HK-2 (cell line): ENCODE data around the gene CLDN7.
A peak's percentile ranks its signal among the peaks of the same experiment; 100 is the strongest.

Experiments used
- DNase-seq: peaks from one replicate; pipeline ENCODE4 v3.0.0-alpha.2; 2018; ENCODE audit not compliant: unreplicated experiment

Gene CLDN7

GRCh38 chr17:7220593-7221277 lies 41.5 kb downstream of the CLDN7 start:
- peak; percentile 69 for DNase-seq

GRCh38 chr17:7219812-7220592 lies 42.3 kb downstream of the CLDN7 start, which contains the start of the genes ACADVL and DLG4:
Gene ACADVL, plus strand, starts transcription at chr17:7219938. Its CDS starts 47 bp downstream, at chr17:7219985.
Gene DLG4, minus strand, starts transcription at chr17:7219836.
- peak; percentile 93 for DNase-seq

GRCh38 chr17:7219229-7219811 lies 43.0 kb downstream of the CLDN7 start:
- DNase-seq: no peak

- no peak for DNase-seq
Observed at GRCh38 chr17:7218758-7219157, 43.5 kb downstream of the CLDN7 start.

- no peak for DNase-seq
Observed at GRCh38 chr17:7218166-7218565, 44.1 kb downstream of the CLDN7 start.

GRCh38 chr17:7217113-7217987 lies 44.9 kb downstream of the CLDN7 start:
- no peak for DNase-seq

- no peak for DNase-seq
Observed at GRCh38 chr17:7216242-7217112, 45.8 kb downstream of the CLDN7 start.

GRCh38 chr17:7215652-7216180 lies 46.6 kb downstream of the CLDN7 start:
- no peak for DNase-seq

- no peak for DNase-seq
Observed at GRCh38 chr17:7215136-7215638, 47.1 kb downstream of the CLDN7 start.

- peak; percentile 96 for DNase-seq
Observed at GRCh38 chr17:7214300-7215135, 47.8 kb downstream of the CLDN7 start.

GRCh38 chr17:7213895-7214299 lies 48.4 kb downstream of the CLDN7 start:
- DNase-seq: no peak

- no peak for DNase-seq
Observed at GRCh38 chr17:7211491-7212273, 50.6 kb downstream of the CLDN7 start.
